Gastroesophageal sphincter (tissue), 3 donors: Measurements from ENCODE around the gene CLEC10A.

ENCODE experiments used
- EP300 ChIP-seq: sonication (generic); formaldehyde crosslinking; IDR thresholded peaks from one replicate; pipeline ENCODE4 v1.6.1; 2017; ENCODE audit warnings: antibody characterized with exemption, mild to moderate bottlenecking
- POLR2A ChIP-seq, 2 donors: fragments of 450-650 bp; IDR thresholded peaks; one replicate each; pipeline ENCODE4 v1.6.1; 2017; ENCODE audit warnings: antibody characterized with exemption in 2 of 2, mild to moderate bottlenecking in 2 of 2, moderate library complexity in 1 of 2
- POLR2AphosphoS5 ChIP-seq: sonication (generic); formaldehyde crosslinking; IDR thresholded peaks from one replicate; pipeline ENCODE4 v1.6.1; 2017; ENCODE audit warnings: antibody characterized with exemption
- TF ChIP-seq, protein P1 (sequence below), 4 experiments: fragments of 200-600 bp in 2 of 4; fragments of 450-650 bp in 2 of 4; sonication (generic) in 1 of 4; IDR thresholded peaks; one replicate each; pipeline ENCODE4 v1.5.1; 2017 to 2019; ENCODE audit warnings: antibody characterized with exemption in 4 of 4, mild to moderate bottlenecking in 2 of 4, moderate library complexity in 2 of 4

- TF ChIP-seq POLR2AphosphoS5 (no peak), POLR2A (IDR thresholded peaks at IDR 0.05) (no peak), EP300 (no peak)
- TF ChIP-seq, protein P1, sequence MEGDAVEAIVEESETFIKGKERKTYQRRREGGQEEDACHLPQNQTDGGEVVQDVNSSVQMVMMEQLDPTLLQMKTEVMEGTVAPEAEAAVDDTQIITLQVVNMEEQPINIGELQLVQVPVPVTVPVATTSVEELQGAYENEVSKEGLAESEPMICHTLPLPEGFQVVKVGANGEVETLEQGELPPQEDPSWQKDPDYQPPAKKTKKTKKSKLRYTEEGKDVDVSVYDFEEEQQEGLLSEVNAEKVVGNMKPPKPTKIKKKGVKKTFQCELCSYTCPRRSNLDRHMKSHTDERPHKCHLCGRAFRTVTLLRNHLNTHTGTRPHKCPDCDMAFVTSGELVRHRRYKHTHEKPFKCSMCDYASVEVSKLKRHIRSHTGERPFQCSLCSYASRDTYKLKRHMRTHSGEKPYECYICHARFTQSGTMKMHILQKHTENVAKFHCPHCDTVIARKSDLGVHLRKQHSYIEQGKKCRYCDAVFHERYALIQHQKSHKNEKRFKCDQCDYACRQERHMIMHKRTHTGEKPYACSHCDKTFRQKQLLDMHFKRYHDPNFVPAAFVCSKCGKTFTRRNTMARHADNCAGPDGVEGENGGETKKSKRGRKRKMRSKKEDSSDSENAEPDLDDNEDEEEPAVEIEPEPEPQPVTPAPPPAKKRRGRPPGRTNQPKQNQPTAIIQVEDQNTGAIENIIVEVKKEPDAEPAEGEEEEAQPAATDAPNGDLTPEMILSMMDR (IDR thresholded peaks at IDR 0.05) = no peak
Observed at GRCh38 chr17:7060165-7060891, 19.7 kb downstream of the CLEC10A start.
